ENCODE measurements around the gene CHDH.

DNA sequence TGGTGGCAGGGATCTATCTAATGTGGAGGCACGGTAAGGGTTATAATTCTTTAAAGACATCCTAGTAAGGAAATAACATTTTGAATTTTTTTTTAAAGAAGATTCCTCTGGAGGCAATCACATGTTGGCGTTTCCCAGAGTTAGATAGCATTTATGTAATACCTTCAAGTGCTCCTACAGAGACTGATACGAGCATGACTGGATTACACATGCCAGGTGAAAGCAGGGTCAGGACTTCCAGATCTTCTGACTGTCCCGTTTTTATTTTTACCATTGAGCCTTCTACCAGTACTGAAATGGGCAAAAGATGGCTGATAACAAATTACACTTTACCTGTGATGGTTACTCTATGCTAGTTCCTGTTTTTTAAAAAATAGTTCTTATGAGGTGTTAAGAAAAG, 14.0 kb upstream of the CHDH start:
- TF ChIP-seq, protein P1, sequence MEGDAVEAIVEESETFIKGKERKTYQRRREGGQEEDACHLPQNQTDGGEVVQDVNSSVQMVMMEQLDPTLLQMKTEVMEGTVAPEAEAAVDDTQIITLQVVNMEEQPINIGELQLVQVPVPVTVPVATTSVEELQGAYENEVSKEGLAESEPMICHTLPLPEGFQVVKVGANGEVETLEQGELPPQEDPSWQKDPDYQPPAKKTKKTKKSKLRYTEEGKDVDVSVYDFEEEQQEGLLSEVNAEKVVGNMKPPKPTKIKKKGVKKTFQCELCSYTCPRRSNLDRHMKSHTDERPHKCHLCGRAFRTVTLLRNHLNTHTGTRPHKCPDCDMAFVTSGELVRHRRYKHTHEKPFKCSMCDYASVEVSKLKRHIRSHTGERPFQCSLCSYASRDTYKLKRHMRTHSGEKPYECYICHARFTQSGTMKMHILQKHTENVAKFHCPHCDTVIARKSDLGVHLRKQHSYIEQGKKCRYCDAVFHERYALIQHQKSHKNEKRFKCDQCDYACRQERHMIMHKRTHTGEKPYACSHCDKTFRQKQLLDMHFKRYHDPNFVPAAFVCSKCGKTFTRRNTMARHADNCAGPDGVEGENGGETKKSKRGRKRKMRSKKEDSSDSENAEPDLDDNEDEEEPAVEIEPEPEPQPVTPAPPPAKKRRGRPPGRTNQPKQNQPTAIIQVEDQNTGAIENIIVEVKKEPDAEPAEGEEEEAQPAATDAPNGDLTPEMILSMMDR (IDR thresholded peaks at IDR 0.05) = no peak
- TF ChIP-seq POLR2A (IDR thresholded peaks at IDR 0.05) = no peak
